Activated CD4-positive, alpha-beta T cell treated with anti-CD3 and anti-CD28 coated beads, Interleukin-2, amount 50 U/mL, for 48 hours (primary cell): ENCODE results near the gene SALL4.

Experiments
- DNase-seq, 2 experiments: peaks; one replicate each; pipeline ENCODE4 v3.0.0-alpha.2; 2020

SALL4 gene

GRCh38 chr20:51734876-51735720 is 67.2 kb downstream of the SALL4 start:
- no peak for DNase-seq

- DNase-seq: no peak
Measured at GRCh38 chr20:51733070-51733469, 69.3 kb downstream of the SALL4 start.
